GM18499 (cell line): Measurements from ENCODE around the gene CPNE5.
"Not testable (repeated sequence)": the region's sequence is repeated elsewhere in the genome, so short reads cannot be mapped to it uniquely, and the experiment has no call there.

Experiments used
- ATAC-seq: cut with Tn5 transposase; IDR thresholded peaks from one replicate; pipeline ENCODE4 v1.9.1; 2021; ENCODE audit warnings: moderate number of reproducible peaks; ENCODE audit not compliant: insufficient read depth, unreplicated experiment

CPNE5 gene

GRCh38 chr6:36716476-36717093 lies 122.7 kb downstream of the CPNE5 start:
- no peak for ATAC-seq

DNA sequence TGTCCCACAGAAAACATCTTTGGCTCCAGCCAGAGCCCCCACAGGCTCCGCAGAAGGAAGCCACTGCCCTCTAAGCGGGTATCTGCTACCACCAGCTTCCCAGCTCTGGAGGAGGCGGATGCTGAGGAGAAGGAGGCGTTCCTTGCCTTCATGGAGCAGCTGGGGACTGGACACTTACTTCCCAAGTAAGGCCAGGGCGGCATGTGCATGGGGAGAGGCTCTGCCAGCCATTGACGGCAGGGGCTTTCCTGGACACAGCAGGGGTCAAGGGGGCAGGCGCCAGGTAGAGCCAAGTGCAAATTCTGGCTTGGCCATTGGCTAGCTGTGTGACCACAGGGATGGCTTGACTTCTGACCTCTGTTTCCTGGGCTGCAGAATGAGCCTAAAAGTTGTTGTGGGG lies 123.8 kb downstream of the CPNE5 start:
- no peak for ATAC-seq

GRCh38 chr6:36714511-36714910 lies 124.7 kb downstream of the CPNE5 start:
- no peak for ATAC-seq

DNA sequence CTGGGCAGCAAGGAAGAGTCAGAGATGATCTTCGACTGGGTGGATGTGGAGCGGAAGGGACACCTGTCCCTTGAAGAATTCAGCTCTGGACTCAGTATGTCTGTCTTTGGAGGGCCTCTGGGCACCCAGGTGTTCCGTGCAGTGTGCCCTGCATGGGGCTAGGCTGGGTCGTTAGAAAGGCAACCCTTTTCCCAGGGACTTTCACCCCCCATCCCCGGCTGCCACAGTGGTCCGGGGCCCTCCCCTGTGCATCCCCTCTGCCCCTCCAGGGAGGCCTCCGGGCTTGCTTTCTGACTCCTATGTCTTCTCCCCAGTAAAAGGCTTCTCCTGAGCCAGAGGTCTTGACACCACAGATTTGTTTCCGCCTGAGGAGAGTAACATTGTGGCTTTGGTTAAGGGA lies 125.4 kb downstream of the CPNE5 start:
- ATAC-seq, result no peak

DNA sequence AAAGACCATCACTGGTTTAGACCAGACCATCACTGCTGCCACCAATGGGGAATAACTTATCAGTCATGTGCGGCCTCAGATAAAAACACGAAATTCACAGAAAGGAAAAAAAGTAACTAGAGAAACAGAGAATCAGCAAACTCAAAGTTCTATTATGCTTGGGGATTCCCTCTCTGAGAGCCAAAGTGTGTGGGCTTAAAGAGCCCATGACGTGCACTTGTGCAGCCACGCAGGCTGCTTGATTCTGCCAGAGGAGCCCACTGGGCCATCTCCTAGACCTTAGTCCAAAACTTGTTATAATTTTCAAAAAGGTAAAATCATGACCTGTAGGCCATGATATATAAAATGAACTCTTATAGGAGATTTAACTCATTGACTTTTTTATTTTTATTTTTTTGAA lies 126.4 kb downstream of the CPNE5 start:
- ATAC-seq, result no peak

GRCh38 chr6:36706339-36706738 lies 132.9 kb downstream of the CPNE5 start:
- no peak for ATAC-seq

DNA sequence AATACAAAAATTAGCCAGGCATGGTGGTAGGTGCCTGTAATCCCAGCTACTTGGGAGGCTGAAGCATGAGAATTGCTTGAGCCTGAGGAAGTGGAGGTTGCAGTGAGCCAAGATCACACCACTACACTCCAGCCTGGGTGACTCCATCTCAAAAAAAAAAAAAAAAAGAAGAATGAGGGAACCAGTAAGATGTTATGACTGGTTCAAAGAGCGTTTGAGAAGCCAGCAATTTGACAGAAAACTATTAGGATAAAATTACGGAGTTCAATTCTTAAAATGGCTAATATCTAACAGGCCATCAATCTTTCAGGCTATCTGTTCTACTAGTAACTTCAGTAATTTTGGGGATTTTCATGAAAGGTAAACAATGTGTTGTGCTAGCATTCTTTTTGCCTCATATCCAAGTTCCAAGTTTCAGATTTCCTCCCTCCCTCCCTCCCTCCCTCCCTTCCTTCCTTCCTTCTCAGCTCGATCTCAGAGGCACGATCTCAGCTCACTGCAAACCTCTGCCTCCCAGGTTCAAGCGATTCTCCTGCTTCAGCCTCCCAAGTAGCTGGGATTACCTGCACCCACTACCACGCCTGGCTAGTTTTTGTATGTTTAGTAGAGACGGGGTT lies 134.2 kb downstream of the CPNE5 start:
- not testable (repeated sequence) for ATAC-seq

DNA sequence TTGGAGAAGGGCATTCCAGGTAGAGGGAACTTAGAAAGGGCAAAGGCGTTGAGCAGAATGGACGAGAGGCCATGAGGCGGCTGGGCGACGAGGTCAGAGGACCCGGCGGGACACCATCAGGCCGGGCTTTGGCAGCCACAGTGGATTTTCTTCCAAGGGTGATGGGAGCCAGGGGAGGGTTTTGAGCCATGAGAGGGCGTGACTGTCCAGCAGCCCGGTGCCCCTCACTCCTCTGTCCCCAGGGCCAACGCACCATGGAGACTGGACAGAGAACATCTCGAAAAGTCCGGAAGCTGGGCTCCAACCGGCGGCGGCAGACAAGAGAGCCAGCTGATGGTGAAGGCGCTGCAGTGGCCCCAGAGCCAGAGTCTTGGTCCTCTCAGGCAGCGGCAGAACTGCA lies 135.3 kb downstream of the CPNE5 start:
- ATAC-seq, result no peak

GRCh38 chr6:36703081-36703606 lies 136.1 kb downstream of the CPNE5 start:
- ATAC-seq, result no peak

DNA sequence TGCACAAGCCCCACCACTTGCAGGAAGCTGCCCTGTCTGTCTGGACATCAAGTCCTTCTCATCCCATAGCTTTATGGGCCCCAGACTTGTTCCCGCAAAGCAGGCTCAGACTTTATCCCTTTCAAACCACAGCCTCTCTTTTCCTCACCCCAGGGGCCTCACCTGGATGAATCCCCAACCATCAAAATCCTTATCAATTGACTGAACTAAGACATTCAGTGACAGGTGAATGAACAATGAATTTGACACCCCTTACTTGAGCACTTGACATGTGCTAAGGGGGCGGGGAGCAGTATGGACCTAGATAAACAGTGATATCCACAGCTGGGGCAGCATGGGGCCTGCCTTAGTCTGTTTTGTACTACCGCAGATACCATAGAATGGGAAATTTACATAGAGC lies 136.6 kb downstream of the CPNE5 start:
- ATAC-seq, result no peak

DNA sequence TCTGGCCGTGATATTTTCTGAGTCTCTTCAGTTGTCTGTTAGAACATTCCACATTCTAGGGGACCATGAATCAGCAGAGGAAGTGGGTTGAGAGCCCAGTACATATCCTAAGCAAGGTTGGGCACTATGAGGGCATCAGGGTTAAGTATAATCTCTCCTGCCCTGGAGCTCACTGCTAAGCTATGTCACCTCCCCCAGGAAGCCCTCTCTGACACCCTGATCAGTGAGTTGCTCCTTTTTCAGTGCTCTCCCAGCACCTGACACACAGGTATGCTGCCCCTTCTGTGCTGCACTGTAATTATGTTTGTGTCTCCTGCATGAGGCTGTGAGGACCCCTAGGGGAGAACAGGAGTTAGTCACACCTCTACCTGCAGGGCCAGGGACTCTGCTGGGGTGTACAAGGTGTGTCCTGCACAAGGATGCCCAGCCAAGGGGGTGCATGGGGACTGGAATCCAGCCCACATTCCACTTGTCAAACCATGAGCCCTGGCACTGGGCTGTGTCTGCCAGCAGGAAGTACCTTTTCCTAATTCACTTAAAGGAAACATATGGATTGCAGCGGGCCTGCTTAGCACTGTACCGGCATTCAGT lies 137.7 kb downstream of the CPNE5 start:
- ATAC-seq, result no peak

GRCh38 chr6:36700831-36701230 lies 138.4 kb downstream of the CPNE5 start:
- ATAC-seq, result no peak

GRCh38 chr6:36700071-36700812 lies 139.0 kb downstream of the CPNE5 start:
- no peak for ATAC-seq

GRCh38 chr6:36699348-36699747 lies 139.9 kb downstream of the CPNE5 start:
- no peak for ATAC-seq

- ATAC-seq, result no peak
These were observed 140.4 kb downstream of the CPNE5 start for GRCh38 chr6:36698871-36699271.

DNA sequence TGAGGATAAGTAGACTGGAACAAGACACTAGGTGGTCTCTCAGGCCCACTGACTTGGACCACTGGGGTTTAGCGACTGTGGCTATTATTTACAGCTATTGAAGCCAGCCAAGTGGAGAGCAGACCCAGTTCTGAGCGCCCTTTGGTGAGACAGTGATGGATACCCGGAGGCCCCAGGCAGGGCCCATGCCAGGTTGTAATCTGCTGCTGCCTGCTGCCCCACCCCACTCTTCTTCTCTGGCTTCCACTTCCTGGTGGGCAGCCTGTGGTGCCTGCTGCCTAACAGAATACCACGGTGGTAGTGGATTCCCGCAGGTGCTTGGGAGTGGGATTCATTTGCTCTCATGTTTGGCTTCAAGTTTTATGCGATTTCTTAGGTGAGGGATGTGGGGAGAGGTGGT lies 141.0 kb downstream of the CPNE5 start:
- no peak for ATAC-seq

GRCh38 chr6:36697481-36697903 lies 141.8 kb downstream of the CPNE5 start, which contains the start of gene RAB44:
Gene RAB44, plus strand, starts transcription at chr6:36697826. Its CDS starts 6,410 bp downstream, at chr6:36704236.
- no peak for ATAC-seq

DNA sequence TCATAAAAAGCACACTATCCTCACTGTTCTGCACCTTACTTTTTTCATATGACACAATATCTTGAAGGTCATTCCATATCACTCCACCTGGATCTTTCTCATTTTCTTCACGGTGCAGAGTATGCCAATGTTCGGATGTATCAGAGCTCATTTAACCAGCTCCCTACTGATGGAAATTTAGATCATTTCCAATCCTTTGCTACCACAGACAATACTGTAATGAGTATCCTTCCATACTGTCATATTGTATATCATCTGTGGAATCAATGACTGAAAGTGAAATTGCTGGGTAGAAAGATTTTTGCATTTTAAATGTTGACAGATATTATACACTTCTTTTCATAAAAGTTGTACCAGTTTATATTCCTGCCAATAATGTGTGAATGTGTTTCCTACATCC lies 143.8 kb downstream of the CPNE5 start:
- ATAC-seq, result no peak

DNA sequence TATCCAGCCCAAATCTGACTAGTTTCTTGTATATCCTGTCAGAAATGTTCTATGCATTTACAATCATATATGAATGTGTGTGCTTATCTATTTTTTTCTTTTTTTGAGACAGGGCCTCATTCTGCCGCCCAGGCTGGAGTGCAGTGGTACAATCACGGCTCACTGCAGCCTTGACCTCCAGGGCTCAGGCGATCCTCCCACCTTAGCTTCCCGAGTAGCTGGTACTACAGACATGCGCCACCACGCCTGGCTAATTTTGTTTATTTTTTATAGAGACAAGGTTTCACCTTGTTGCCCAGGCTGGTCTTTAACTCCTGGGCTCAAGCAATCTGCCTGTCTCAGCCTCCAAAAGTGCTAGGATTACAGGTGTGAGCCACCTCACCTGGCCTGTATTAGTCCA lies 144.6 kb downstream of the CPNE5 start:
- ATAC-seq, result no peak

DNA sequence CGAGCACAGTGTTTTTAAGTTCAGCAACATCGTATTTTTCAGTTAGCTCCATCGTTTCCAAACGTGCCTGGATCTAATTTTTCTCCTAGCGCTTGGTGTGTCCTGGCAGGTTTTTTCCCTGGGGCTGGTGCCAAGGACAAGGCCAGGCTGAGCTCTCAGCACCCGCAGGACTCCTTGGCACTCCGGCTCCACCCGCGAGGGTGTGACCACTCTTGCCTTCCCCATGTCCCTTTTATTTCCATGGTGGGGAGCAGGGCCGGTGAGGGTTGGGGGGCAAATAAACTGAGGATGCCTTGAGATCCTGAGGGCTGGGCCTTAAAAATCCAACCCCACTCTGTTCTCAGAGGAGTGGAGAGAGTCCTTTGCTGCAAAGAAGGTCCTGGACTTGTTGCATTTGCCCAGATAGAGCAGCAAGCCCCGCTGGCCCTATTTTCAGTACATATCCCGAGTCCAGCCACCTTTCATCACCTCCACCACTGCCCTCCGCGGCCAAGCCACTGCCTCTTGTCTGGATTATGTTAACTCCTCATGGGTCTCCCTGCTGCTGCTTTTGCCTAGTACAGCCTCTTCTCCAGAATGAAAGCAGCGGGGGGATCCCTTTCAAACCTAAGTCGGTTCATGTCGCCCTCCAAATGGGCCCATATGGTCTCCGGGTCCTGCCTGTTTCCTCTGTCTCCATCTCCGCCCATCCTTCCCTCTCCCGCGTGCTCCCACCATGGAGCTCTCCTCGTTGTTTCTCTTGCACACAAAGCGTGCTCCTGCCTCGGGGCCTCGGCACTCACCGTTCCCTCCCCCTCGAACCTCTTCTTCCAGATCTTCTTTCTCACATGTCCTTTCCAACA lies 146.2 kb downstream of the CPNE5 start:
- ATAC-seq, result no peak
